Activated CD8-positive, alpha-beta memory T cell treated with anti-CD3 and anti-CD28 coated beads for 4 hours (primary cell): ENCODE data around the gene OPCML.

ENCODE experiments used
- DNase-seq, 2 donors: peaks; one replicate each; pipeline ENCODE4 v3.0.0-alpha.2; 2020; ENCODE audit warnings: low read depth in 2 of 2

The OPCML gene

DNA sequence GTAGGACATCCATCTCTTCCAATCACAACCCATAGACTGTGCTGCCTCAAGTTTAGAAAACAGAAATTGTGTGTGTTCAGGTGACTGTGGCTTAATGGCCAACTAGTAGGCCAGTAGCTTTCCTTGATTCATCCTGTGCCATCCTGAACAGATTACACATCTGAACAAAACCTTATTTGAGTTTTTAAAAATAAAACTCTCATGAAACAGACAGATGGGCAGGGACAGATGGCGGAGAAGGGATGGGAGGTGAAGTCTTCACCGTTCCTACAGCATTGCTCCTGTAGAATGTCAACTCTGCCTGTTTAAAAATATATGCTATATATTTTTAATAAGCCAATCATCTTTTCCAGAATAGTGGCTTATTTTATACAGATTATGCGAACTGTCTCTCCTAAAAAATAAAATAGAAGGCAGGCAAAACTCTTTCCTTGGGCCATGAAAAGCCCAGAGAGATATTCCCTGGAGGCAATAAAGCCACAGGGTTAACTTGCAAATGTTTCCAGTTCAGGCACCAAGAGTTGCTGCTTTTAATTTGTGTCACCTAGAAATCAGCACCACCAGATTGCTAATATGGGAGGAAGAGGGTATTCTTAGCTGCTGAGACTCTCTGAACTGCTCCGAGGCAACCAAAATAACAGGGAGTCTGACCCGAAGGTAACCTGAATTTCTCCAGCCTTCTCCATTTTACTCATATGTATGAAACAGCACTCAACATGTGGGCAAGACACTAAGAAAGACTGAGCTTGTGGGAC, 861.2 kb downstream of the OPCML start:
- DNase-seq: no peak

DNA sequence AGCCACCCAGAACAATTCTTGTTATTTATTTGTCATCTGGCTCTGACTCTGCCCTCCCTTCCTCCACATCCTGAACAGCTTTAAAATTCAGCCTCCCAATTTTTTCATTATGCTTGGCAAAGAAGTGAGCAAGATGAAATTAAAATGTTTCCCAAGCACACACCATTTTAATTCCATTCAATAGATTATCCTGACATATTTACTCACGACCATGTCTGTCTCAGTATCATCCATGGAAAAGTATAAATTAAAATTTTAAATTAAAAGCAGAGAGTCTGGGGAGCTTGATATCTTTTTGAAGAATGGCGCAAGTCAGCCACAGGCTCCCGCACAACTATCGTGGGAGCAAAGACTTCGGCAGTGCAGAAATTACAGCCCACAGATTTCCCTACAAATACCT, 862.4 kb downstream of the OPCML start:
- no peak for DNase-seq

DNA sequence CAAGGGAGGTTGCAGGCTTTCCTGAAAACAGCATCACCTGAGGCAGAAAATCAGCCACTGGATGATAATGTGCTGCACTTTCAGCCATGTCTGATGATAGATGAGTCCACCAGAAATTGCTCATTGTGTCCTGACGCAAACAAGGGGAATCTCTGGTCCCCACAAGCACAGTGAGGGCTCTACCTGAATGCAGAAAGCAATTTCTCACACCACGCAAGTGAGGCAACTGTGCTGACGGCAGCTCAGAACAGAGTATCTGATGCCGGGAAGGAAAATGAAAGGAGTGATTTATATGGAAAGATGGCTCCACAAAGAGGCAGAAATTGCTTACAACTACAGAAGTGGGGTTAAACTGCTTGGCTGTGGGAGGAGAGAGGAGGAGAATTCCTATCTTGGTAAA, 867.1 kb downstream of the OPCML start:
- DNase-seq: no peak

DNA sequence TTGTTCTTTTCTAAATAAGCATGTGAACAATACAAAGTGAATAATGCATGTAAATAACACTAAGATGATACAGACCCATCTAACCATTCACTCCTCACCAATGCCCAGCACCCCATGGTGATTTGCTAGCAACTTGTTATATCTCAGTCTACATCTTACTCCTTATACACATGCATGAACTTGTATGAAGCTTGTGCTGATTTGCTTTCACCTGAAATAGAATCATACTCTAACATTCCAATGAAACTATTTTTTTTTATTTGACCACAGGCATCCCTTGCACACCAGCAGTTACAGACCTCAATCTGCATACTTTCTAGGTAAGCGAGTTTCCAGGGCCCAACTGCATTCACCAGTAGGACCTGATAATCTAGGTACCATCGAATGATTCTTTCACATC, 873.6 kb downstream of the OPCML start:
- no peak for DNase-seq

DNA sequence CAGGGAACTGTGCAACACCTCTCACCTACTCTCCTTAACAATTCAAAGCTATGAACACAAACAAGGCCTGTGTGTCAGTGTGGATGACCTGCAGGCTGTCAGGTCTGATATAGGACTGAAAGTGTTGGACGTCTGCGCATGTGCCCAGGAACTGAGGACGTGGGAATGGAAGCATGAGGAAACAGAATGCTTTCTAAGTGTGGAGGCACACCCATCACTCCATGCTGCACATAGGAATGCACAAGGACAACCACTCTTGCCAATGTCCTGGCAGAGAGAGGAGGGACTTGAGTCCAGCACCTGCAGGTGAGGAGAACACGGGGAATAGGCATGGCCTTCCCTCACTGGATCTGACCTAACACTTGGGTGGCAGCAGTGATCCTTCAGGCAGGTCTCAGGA, 874.3 kb downstream of the OPCML start:
- no peak for DNase-seq

DNA sequence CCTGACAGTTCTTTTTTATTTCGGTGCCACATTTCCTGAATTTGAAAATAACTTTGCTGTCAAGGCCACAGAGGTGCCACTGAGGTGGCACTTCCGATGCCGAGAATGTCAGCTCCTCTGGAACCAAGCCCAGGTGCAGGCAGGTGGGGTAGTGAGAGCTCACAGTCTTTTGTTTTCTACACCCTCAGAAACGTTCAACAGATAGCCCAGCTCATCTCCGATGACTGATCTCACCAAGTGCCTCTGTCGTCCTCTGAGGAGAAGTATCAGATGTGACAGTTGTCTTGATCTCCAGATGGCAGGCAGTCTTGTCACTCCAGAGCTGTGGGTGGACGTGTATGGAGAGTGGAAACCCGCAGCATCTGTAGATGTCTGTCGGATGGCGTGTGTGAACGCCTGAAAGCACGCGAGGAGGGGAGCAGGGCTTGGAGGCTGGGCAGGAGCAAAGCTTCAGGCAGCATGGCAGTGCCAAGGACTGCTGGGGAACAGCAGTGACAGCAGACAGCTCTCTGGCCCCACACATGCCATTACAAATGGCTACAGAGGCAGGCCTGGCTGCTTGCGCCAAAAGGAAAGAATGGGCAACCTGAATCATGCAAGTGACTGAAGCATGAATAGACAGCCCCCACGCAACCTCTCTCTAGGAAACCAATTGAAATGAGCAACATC, 877.0 kb downstream of the OPCML start:
- no peak for DNase-seq

DNA sequence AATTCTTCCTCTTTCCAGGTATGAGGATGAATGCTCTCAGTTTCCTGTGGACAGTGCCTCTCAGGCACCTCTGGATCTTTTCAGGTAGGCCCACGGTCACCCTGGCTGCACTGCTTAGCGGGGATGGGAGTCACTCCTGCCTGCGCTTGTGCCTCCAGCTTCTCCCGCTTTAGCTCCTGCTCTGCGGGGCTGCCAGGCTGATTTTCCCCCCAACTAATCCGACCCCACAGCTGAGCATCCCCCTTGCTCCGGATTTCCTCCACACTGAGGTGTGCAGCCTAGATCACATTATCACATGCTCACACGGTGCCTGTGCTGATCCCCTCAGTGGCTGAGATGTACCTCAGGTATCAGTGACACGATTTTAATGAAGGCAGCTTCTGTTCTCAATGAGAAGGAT, 879.1 kb downstream of the OPCML start:
- no peak for DNase-seq

DNA sequence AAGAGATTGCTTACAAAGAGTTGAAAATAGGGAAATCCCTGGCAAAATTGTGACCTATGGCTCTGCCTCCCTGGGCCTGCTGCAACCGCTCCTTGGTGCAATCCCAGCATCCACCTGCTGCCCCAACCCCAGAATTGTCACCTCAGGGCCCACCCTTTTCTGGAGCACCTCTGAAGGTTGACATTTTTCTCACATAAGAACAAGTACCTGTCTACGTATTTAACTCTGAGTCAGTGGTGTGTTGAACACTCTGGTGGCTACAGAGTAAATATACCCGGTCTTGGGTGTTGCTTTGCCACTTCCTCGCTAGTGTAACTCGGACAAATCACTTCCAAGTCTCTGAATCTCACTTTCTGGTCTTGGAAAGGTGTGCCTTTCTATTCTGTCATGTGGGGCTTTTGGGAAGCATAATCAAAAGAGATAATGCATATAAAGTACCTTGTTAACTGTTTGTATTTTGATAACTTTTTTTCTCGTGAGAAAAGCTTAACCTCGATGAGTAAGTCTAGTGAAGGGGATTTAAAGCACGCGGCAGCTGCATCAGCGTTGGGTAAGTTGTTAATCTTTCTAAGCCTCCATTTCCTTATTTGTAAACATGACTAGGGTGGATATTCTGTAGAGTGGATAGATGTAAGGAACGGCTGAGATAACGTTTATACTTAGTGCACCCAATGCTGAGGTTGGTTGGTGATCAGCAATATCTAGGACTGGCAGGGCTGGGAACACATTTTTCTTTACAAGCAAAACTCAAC, 881.2 kb downstream of the OPCML start:
- no peak for DNase-seq

DNA sequence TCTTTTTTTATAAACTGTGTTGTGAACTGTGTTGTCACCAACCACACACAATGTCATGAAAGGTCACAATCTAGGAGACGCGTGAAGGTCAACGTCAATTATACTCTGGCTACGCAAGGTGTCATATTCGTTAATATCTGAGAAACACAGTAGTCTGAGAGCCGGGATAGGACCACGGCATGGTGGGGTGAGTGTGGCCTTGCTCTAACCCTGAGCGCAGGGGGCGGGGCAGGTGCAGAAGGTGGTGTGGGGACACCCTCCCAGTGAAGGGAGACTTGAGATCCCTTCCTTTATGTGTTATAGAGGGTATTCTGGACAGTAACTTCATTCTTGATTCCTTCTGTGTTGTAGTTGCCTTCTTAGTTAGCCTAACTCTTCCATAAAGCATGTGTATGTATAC, 883.0 kb downstream of the OPCML start:
- DNase-seq: no peak

DNA sequence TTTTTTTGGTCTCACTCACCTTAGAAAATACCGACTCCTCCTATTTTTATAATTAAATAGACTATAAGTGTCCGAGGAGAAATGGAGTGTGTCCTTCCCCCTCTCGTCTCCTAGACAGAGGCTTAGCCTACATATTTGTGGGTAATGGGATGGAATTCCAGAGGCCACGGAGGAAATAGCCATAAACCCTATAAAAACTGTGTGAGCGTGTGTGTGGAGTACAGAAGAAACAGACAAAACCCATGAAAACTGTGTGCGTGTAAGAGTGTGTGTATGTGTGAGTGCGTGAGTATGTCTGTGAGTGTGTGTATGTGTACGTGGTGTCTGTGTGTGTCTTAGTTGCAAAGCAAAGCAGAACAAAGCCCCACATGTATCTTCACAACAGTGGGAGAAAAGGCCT, 883.5 kb downstream of the OPCML start:
- DNase-seq: no peak

DNA sequence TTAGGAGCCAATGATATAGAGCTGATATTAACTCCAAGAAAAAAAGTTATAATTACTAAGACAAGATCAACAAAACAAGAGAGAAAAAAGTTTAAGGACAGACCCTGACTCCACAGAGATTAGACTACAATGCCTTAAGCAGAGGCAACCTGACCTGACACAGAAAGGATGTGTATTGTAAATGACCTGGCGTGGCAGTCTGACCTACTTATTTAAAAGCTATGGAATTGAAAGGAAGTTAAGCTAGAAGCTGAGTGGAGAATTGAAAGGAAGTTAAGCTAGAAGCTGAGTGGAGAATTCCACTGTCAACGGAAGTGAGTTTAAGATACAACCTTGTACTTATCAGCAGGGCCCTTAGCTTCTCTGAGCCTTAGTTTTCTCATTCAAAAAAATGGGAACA, 885.4 kb downstream of the OPCML start:
- DNase-seq: no peak

DNA sequence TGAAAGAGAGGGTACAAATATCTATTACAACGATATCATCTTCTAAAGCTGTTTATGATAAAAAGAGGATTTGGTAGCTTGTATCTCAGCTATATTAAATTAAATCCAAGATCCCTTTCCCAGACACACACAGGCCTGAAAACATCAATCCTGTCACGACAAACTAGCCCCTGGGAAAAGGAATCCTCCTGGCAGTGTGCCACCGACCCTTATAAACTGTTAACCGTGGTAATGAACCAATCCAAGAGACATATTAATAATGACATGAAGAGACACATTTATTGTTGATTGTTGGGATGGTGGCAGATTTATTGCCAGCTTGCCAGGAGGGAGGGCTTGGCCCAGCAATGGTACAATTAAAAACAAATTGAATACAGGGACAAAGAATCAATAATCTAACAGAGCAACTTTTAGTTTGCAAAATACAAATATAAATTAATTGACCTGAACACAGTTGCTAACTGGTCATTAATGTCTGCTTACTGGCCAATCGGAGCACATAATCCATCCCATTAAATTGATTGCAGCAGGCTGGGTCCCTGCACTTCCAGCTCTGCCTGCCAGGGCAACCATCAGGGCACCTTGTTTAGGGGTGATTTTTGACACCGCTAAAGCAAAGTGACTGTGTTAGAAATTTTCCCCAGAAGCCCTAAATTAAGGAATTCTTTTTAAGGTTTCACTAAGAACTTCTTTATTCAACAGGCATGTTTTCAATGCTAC, 887.6 kb downstream of the OPCML start:
- no peak for DNase-seq

DNA sequence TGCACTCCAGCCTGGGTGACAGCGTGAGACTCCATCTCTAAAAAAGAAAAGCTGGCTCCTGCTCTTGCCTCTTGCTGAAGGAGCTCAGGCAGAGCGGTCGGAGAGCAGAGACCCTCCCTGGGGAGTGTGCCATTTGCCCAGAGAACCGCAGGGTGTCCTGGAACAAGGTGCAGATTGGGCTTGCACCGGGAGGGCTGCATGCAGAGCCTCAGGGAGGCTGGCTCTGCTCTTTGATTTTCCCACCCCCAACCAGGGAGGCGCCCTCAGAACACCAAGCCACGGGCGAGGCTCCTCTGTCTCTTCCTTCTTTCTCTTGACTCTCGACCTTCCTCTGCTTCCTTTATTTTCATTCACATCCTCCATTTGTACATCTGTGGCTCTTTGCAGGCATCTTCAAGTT, 889.1 kb downstream of the OPCML start:
- no peak for DNase-seq

DNA sequence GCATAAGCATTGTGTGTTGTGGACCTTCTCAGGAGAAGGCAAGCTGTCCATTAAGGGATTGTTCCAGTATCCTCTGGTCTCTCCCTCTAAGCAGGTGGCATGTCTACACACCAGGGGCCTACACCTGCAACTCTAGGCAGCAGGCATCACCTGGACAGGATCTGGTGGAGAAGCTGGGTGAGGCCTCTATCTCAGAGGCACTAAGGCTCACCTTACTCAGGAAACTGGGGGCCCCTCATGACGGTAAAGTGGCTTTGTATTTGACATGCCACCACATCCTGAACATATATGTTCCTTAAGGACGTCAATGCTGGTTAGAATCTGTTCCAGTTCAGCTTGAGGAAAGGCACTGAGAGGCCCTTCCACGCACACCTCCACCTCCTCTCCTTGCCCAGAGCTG, 891.3 kb downstream of the OPCML start:
- no peak for DNase-seq

DNA sequence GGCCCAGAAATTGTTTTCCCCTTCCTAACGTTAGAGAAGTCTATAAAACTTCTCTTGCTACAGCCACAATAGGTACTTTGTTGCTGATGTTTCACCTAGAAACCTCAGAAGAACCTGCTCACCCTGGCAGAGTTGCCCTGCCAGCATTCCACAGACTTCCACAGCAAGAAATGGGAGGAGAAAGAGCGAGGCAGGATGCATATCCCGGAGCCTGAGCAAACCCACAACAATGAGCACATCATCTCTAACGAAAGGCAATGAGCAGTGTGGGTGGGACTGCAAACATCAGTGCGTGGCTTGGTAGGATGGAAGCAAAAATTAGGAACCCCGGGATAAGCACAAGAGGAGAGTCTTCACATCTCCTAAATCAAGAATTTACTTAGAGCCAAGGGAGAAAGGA, 892.3 kb downstream of the OPCML start:
- DNase-seq: no peak

DNA sequence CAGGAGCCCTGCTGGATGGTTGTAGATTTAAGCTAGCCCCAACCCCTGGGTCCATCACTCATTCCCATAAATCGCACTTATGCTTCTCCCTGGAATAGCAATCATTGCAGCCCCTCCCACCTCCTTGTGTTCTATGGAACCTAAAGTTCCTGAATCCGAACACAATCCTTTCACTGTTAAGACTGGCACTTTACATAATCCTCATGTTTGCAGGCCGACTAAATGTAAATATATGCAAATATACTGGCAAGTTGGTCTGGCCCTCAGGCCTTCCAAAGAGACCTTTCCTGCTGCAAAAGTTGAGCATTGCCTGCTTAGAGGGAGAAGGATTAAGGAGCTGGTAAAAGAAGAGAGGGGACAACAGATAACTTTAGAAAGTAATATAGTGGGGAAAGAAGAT, 892.9 kb downstream of the OPCML start:
- DNase-seq: no peak

DNA sequence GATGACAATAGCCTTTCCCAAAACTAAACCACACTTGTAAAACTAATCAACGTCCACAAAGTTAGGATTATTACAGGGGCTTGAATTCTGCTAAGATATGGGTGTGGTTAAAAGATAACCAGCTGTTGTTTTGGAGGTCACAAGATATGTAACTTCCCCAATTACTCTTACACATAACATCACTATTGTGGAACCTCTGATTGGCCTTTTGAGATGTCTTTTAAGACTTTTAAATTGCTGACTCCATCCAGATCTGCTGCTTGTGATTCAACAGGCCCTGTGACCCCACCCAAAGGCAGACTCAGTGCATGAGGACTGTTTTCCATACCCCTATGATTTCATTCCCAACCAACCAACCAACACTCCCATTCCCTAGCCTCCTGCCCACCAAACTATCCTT, 893.9 kb downstream of the OPCML start:
- no peak for DNase-seq

DNA sequence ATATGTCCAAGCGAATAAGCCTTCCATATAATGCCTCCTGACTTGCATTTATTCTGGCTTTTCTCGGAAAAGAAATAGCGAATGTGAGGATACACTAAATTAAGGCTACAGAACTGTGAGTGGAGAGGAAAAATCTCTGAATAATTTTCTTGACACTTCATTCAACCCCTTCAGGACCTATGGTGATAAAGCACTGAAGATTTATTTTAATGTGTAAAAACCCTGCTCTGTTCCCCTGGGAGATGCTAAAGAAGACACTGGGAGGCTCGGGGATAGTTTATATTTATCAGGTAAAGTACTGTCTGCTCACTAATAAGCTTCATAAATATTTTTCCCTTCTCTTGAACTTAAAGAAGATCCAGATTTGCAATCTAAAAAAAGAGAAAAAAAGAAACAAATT, 895.8 kb downstream of the OPCML start:
- DNase-seq: no peak

DNA sequence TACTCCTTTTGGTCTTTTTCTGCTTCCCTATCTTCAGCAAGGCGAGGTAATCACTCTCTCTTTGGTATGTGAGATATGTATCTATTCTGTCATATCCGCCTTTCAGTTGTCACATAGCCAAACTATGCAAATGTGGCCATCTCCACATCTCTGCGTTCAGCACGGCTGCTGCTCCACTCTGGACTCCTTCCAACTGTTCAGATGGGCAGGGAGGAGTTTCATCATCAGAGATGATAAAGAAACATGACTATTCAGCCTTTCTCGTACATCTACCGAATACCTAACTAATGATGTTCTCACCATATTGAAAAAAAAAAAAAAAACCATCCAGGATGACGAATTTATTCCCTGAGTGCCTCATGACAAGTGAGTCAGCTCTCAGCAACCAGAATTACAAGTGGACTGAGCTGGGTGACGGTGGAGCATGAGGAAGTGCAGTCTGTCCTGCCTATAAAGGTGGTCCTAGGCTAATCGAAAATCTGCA, 899.6 kb downstream of the OPCML start:
- no peak for DNase-seq

DNA sequence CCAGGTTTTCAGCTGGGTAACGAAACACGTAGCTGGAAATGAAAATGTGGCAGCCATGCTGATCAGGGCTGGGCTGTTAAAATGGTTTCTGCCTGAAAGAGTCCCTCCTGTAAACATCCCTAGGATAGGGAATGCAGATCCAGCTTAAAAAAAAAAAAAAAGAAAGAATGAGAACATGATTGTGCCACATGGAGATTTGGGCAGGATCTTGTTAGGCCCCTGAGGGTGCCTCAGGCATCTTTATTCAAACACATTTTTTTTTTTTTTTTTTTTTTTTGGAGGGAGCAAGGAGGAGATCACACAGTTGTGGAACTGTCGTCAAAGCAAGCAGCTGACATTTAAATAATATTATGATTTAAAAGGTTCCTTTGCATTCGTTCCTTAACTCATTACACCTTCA, 900.3 kb downstream of the OPCML start:
- no peak for DNase-seq

DNA sequence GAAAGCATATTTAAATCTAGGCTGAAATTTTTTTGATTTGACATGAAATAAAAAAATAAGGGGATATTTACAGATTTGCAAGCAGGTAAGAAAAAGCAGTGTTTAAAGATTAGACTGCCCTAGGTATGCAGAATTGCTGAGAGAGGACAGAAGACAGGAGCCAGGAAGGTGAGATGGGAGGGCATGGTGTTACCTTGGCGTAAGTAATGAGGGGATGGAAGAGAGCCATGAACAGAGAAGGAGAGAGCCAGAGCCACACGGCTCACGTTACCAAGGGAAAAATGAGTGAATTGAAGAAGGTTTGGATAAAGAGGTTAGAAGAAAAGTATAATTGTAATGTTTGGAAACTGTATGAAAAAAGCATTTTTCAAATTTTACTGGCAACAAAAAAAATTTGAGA, 904.3 kb downstream of the OPCML start:
- no peak for DNase-seq

DNA sequence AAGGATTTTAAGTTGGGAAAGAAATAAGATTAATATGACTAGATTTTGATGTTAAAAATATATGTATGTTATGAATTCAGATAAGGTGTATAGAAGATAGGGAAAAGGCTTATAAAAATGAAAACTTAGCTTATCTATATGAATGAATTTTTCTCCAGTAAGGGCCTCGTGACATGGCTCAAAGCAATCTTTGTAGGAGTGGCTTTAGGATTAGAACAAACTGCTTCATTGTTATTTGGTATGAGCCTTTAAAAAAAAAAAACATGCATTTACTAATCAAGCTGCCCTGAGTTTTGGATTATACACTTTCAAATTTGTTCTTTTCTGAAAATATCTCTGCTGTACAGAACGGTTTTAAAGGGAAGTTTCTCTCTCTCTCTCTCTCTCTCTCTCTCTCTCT, 905.9 kb downstream of the OPCML start:
- DNase-seq: no peak
